SK-N-SH (cell line): ENCODE results near the gene GRK5. TPM values are rescaled to one million over a fixed set of nuclear protein-coding genes. Genes with fewer than 3 reads are reported as not detected.

ENCODE experiments used
- CTCF ChIA-PET: fragments of 300-600, 350-600 bp; formaldehyde crosslinking; extraction: SDS; loops from one replicate; lab custom pipeline; 2021; lab: Yijun Ruan, JAX
- POLR2A ChIA-PET: fragments of 350-600 bp; sonication (Branson Sonifier 250); formaldehyde crosslinking; extraction: SDS; loops from one replicate; lab custom pipeline; 2020; ENCODE audit warnings: antibody characterized with exemption, inconsistent platforms; lab: Yijun Ruan, JAX
- DNase-seq: peaks from one replicate; pipeline ENCODE4 v3.0.0; 2012
- H2AFZ ChIP-seq: fragments of 200-600 bp; sonication (generic); 2 replicates; pipeline ENCODE4 v1.8.1; 2016; ENCODE audit warnings: antibody characterized with exemption, mild to moderate bottlenecking, low read depth
- H3F3A ChIP-seq: fragments of 200-600 bp; sonication (generic); replicated peaks from 2 replicates; pipeline ENCODE3; 2016; ENCODE audit warnings: antibody characterized with exemption, mild to moderate bottlenecking; ENCODE audit not compliant: insufficient read depth
- H3K27ac ChIP-seq, 2 experiments: fragments of 200-500 bp in 1 of 2; fragments of 200-600 bp in 1 of 2; sonication (Bioruptor generic) in 1 of 2; sonication (generic), shearing (Covaris generic) in 1 of 2; 2 replicates each; pipeline versions ENCODE4 v1.5.1 to v1.6.1; 2014 to 2016; ENCODE audit warnings: low read depth in 2 of 2, inconsistent platforms in 1 of 2, low read length in 1 of 2, mild to moderate bottlenecking in 1 of 2, mixed read lengths in 1 of 2
- H3K27me3 ChIP-seq: fragments of 200-600 bp; sonication (generic), shearing (Covaris generic); 2 replicates; pipeline ENCODE4 v1.6.1; 2016; ENCODE audit warnings: mixed run types; ENCODE audit not compliant: insufficient read depth
- H3K36me3 ChIP-seq, 2 experiments: fragments of 200-500 bp in 1 of 2; fragments of 200-600 bp in 1 of 2; sonication (Bioruptor generic) in 1 of 2; sonication (generic) in 1 of 2; replicated peaks in 1 of 2; 2 replicates each; pipeline versions ENCODE3 to v1.5.1; 2014 to 2016; ENCODE audit warnings: low read length in 1 of 2, mild to moderate bottlenecking in 1 of 2; ENCODE audit not compliant: insufficient read depth in 2 of 2, control insufficient read depth in 1 of 2
- H3K4me1 ChIP-seq, 2 experiments: fragments of 200-500 bp in 1 of 2; fragments of 200-600 bp in 1 of 2; sonication (Bioruptor generic) in 1 of 2; sonication (generic), shearing (Covaris generic) in 1 of 2; 2 replicates each; pipeline versions ENCODE4 v1.5.1 to v1.6.1; 2014 to 2016; ENCODE audit warnings: low read depth in 1 of 2, low read length in 1 of 2, mixed run types in 1 of 2; ENCODE audit not compliant: insufficient read depth in 2 of 2, control insufficient read depth in 1 of 2
- H3K4me2 ChIP-seq: fragments of 200-600 bp; sonication (generic), shearing (Covaris generic); 2 replicates; pipeline ENCODE4 v1.6.1; 2017; ENCODE audit warnings: mixed run types
- H3K4me3 ChIP-seq, 2 experiments: fragments of 200-500 bp in 1 of 2; fragments of 200-600 bp in 1 of 2; sonication (Bioruptor generic) in 1 of 2; sonication (generic), shearing (Covaris generic) in 1 of 2; 2 replicates each; pipeline versions ENCODE4 v1.5.1 to v1.8.1; 2014 to 2016; ENCODE audit warnings: low read depth in 2 of 2, inconsistent platforms in 1 of 2, low read length in 1 of 2, mild to moderate bottlenecking in 1 of 2, mixed read lengths in 1 of 2, moderate library complexity in 1 of 2
- H3K79me2 ChIP-seq: fragments of 200-600 bp; sonication (generic); 2 replicates; pipeline ENCODE4 v1.8.1; 2017; ENCODE audit warnings: mild to moderate bottlenecking; ENCODE audit not compliant: insufficient read depth
- H3K9ac ChIP-seq: fragments of 200-600 bp; sonication (generic); 2 replicates; pipeline ENCODE4 v1.6.1; 2017; ENCODE audit warnings: mixed run types
- H3K9me2 ChIP-seq: fragments of 200-600 bp; sonication (generic); 2 replicates; pipeline ENCODE4 v1.6.1; 2017; ENCODE audit warnings: mixed run types
- H3K9me3 ChIP-seq: fragments of 200-600 bp; sonication (generic); 2 replicates; pipeline ENCODE4 v1.6.1; 2017; ENCODE audit warnings: mixed run types, mild to moderate bottlenecking, moderate library complexity
- H4K20me1 ChIP-seq: fragments of 200-600 bp; sonication (generic); 2 replicates; pipeline ENCODE4 v1.6.1; 2017; ENCODE audit warnings: mild to moderate bottlenecking, mixed run types; ENCODE audit not compliant: insufficient read depth
- EZH2phosphoT487 ChIP-seq: fragments of 200-600 bp; sonication (generic); IDR thresholded peaks from 2 replicates; pipeline ENCODE4 v1.6.1; 2017; ENCODE audit warnings: low read depth, mixed run types, mild to moderate bottlenecking, antibody characterized with exemption, moderate library complexity, borderline replicate concordance
- FOXJ3 ChIP-seq: sonication (generic); formaldehyde crosslinking; IDR thresholded peaks from 2 replicates; pipeline ENCODE4 v1.5.1; 2020; ENCODE audit warnings: mild to moderate bottlenecking, missing genetic modification reagents
- GABPA ChIP-seq: IDR thresholded peaks from 2 replicates; pipeline ENCODE4 v1.4.0; 2012; ENCODE audit warnings: low read depth, mild to moderate bottlenecking
- GATA2 ChIP-seq: sonication (generic); formaldehyde crosslinking; IDR thresholded peaks from 2 replicates; pipeline ENCODE4 v1.5.0; 2020; ENCODE audit warnings: mild to moderate bottlenecking, missing genetic modification reagents
- JUND ChIP-seq: IDR thresholded peaks from 2 replicates; pipeline ENCODE4 v1.4.0; 2012
- MAX ChIP-seq: IDR thresholded peaks from 2 replicates; pipeline ENCODE4 v1.4.0; 2012; ENCODE audit warnings: low read depth
- MXI1 ChIP-seq: IDR thresholded peaks from 2 replicates; pipeline ENCODE4 v1.6.1; 2012; ENCODE audit warnings: mild to moderate bottlenecking, low read depth, low read length, improper control_type of control experiment
- RFX5 ChIP-seq: IDR thresholded peaks from 2 replicates; pipeline ENCODE4 v1.6.1; 2012; ENCODE audit warnings: mild to moderate bottlenecking, improper control_type of control experiment, low read length
- SIN3A ChIP-seq: IDR thresholded peaks from 2 replicates; pipeline ENCODE4 v1.6.1; 2012; ENCODE audit warnings: low read depth, mild to moderate bottlenecking, low read length, moderate library complexity, borderline replicate concordance
- USF2 ChIP-seq: fragments of 150-350 bp; IDR thresholded peaks from 2 replicates; pipeline ENCODE4 v1.6.1; 2017; ENCODE audit warnings: antibody characterized with exemption, low read length, low read depth, borderline replicate concordance
- YY1 ChIP-seq: IDR thresholded peaks from 2 replicates; pipeline ENCODE4 v1.4.0; 2012; ENCODE audit warnings: low read depth, mild to moderate bottlenecking
- WGBS: methylation state at CpG from one replicate; pipeline ENCODE4 v1.1.6; 2017; ENCODE audit warnings: low lambda C conversion rate; 5-methylcytosine and 5-hydroxymethylcytosine counted together
- polyA plus RNA-seq, 3 experiments: library from polyadenylated mRNA; depleted of rRNA; stranded (reverse); fragments of >200 nt; gene quantifications; 2 replicates each; pipeline ENCODE4 v1.2.3, GENCODE V29; 2012
- TF ChIP-seq, protein P1 (sequence below): IDR thresholded peaks from 2 replicates; pipeline ENCODE4; 2012
- TF ChIP-seq, protein P2 (sequence below): fragments of 150-350 bp; IDR thresholded peaks from 2 replicates; pipeline ENCODE4 v1.6.1; 2016; ENCODE audit warnings: mild to moderate bottlenecking, low read depth, low read length
- TF ChIP-seq, protein P3 (sequence below): IDR thresholded peaks from 2 replicates; pipeline ENCODE4 v1.6.1; 2012; ENCODE audit warnings: mild to moderate bottlenecking, low read depth, low read length, moderate library complexity
- TF ChIP-seq, protein P4 (sequence below): IDR thresholded peaks from 2 replicates; pipeline ENCODE4 v1.4.0; 2012; ENCODE audit warnings: low read depth, borderline replicate concordance

Gene GRK5
- polyA plus RNA-seq, 1 of the 3 experiments (the other 2 are of a cell fraction) = 12.1 TPM

DNA sequence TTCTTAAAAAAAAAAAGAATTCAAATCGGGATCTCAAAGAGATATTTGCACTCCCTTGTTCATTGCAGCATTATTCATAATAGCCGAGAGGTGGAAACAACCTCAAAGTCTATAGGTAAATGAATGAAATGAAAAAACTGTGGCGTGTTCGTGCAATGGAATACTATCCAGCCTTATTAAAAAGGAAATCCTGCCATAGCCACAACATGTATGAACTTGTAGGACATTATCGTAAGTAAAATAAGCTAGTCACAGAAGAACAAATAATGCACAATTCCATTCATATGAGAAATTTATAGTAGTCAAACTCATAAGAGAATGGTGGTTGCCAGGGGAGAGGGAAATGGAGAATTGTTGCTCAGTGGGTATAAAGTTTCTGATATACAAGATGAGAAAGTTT is 37.9 kb downstream of the GRK5 start:
- CTCF ChIA-PET = interaction anchor here (2.0 kb wide), 1 partner anchor 38 kb away, joined by 6 read pairs; the partner anchor contains the start of gene GRK5
- no peaks in the 10 kb centered on the region for H3K27me3 ChIP-seq
- no peaks in the 10 kb centered on the region for H4K20me1 ChIP-seq
- no peak overlapping the region for H2AFZ ChIP-seq
- H3K4me3 ChIP-seq = no peak overlapping the region
- TF ChIP-seq GABPA (no peak), USF2 (no peak), EZH2phosphoT487 (no peak), FOXJ3 (no peak), JUND (no peak), MAX (no peak), MXI1 (no peak), YY1 (no peak), GATA2 (CRISPR knock-in tag) (no peak), SIN3A (no peak), RFX5 (no peak)
- TF ChIP-seq, protein P1, sequence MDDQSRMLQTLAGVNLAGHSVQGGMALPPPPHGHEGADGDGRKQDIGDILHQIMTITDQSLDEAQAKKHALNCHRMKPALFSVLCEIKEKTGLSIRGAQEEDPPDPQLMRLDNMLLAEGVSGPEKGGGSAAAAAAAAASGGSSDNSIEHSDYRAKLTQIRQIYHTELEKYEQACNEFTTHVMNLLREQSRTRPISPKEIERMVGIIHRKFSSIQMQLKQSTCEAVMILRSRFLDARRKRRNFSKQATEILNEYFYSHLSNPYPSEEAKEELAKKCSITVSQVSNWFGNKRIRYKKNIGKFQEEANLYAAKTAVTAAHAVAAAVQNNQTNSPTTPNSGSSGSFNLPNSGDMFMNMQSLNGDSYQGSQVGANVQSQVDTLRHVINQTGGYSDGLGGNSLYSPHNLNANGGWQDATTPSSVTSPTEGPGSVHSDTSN = no peak
- TF ChIP-seq, protein P2, sequence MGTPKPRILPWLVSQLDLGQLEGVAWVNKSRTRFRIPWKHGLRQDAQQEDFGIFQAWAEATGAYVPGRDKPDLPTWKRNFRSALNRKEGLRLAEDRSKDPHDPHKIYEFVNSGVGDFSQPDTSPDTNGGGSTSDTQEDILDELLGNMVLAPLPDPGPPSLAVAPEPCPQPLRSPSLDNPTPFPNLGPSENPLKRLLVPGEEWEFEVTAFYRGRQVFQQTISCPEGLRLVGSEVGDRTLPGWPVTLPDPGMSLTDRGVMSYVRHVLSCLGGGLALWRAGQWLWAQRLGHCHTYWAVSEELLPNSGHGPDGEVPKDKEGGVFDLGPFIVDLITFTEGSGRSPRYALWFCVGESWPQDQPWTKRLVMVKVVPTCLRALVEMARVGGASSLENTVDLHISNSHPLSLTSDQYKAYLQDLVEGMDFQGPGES = no peak
- TF ChIP-seq, protein P3, sequence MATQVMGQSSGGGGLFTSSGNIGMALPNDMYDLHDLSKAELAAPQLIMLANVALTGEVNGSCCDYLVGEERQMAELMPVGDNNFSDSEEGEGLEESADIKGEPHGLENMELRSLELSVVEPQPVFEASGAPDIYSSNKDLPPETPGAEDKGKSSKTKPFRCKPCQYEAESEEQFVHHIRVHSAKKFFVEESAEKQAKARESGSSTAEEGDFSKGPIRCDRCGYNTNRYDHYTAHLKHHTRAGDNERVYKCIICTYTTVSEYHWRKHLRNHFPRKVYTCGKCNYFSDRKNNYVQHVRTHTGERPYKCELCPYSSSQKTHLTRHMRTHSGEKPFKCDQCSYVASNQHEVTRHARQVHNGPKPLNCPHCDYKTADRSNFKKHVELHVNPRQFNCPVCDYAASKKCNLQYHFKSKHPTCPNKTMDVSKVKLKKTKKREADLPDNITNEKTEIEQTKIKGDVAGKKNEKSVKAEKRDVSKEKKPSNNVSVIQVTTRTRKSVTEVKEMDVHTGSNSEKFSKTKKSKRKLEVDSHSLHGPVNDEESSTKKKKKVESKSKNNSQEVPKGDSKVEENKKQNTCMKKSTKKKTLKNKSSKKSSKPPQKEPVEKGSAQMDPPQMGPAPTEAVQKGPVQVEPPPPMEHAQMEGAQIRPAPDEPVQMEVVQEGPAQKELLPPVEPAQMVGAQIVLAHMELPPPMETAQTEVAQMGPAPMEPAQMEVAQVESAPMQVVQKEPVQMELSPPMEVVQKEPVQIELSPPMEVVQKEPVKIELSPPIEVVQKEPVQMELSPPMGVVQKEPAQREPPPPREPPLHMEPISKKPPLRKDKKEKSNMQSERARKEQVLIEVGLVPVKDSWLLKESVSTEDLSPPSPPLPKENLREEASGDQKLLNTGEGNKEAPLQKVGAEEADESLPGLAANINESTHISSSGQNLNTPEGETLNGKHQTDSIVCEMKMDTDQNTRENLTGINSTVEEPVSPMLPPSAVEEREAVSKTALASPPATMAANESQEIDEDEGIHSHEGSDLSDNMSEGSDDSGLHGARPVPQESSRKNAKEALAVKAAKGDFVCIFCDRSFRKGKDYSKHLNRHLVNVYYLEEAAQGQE = no peak
- TF ChIP-seq, protein P4, sequence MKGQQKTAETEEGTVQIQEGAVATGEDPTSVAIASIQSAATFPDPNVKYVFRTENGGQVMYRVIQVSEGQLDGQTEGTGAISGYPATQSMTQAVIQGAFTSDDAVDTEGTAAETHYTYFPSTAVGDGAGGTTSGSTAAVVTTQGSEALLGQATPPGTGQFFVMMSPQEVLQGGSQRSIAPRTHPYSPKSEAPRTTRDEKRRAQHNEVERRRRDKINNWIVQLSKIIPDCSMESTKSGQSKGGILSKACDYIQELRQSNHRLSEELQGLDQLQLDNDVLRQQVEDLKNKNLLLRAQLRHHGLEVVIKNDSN = no peak
- peaks cover 7% of the 10 kb centered on the region for H3K79me2 ChIP-seq
- DNase-seq = no peak
- POLR2A ChIA-PET = no interaction called here
- peaks cover 14 to 19% of the 10 kb centered on the region in 2 experiments; a peak in 2 of 4 replicates for H3K4me1 ChIP-seq
- H3K4me2 ChIP-seq = no peak overlapping the region
- no peaks in the 10 kb centered on the region for H3K9me3 ChIP-seq
- 97% methylated on average over 5 of the region's 5 CpGs for WGBS
- no peaks in the 10 kb centered on the region for H3K36me3 ChIP-seq
- H3K27ac ChIP-seq = no peak overlapping the region
- peaks cover 5% of the 10 kb centered on the region for H3F3A ChIP-seq
- H3K9ac ChIP-seq = no peak overlapping the region
- no peaks in the 10 kb centered on the region for H3K9me2 ChIP-seq
